ENCODE measurements around the gene DDI2. TPM values are rescaled to one million over a fixed set of nuclear protein-coding genes. Genes with fewer than 3 reads are reported as not detected.
"Not testable (repeated sequence)": the region's sequence is repeated elsewhere in the genome, so short reads cannot be mapped to it uniquely, and the experiment has no call there.

Gene DDI2
- polyA plus RNA-seq, 4 donors = 13.4 to 26.2 (median 20.6) TPM

DNA sequence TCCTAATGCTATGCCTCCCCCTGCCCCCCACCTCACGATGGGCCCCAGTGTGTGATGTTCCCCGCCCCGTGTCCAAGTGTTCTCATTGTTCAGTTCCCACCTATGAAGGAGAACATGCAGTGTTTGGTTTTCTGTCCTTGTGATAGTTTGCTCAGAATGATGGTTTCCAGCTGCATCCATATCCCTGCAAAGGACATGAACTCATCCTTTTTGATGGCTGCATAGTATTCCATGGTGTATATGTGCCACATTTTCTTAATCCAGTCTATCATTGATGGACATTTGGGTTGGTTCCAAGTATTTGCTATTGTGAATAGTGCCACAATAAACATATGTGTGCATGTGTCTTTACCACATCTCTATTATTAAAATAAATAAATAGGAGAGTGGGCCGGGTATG is 82.1 kb downstream of the DDI2 start:
- not testable (repeated sequence) for DNase-seq (ENCODE audit: low read depth in 4 of 4, low spot score in 2 of 4)

DNA sequence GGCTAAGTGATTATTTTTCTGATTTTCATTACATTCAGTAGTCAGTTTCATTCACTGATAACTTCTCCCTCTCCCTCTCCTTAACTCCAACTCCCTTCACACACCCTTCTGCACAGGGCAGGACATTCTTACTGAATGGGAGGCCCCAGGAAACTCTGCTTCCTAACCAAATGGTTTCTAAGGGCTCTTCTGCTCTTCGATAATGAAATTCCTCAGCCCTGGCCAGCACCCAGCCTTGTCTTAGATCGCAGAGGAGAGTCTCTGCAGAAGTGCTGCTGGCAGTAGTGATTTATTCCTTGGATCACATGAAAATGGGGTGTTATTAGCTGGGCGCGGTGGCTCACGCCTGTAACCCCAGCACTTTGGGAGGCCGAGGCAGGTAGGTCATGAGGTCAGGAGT is 83.2 kb downstream of the DDI2 start:
- no peak for DNase-seq (ENCODE audit: low read depth in 4 of 4, low spot score in 2 of 4)

DNA sequence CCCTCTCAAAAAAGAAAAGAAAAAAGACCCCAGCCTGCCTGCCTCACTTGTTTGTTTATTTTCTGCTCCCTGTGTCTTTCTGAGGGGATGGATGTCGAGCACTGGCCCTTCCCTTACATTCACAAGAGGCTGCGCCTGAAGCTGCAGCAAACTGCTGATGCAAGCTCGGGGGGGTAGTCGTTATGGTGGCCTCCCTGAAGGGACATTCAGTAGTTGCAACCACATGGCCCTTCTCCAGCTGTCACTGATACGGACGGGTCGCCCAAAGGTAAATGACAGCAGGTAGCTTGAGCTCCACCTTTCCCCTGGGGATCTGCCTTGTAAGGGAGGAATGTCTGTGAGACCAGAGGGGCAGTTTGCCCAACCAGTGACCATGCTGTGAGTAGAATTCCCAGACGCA is 84.5 kb downstream of the DDI2 start:
- no peak for DNase-seq (ENCODE audit: low read depth in 4 of 4, low spot score in 2 of 4)

DNA sequence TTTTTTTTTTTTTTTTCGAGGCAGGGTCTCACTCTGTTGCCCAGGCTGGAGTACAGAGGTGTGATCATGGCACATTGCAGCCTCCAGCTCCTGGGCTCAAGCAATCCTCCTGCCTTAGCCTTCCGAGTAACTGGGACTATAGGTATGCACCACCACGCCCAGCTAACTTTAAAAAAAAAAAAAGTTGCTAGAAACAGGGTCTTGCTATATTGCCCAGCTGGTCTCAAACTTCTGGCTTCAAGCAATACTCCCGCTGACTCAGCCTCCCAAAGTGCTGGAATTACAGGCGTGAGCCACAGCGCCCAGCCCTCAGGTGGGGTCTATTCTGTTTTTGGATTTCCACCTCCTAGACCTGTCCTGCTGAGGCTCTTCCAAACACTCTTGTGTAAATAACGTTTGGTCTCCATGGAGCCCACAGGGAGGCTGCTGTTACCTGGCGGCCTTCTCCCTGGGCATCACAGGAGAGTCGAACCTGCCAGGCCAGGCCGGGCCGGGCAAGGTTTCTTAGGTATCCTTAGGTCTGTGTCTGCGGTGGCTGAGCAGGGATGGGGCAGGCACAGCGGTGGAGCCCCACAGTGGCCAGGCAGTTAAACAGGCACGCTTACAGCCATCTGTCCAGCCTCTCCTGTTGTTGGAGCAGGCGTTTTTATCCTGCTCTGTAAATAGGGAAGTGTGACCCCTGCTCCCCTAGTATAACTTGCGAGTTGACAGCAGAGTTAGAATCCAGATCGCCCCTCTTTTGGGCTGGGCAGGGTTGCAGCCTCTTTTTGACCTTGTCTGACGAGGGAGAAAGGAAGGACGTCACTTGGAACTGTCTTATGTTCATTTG is 85.7 kb downstream of the DDI2 start:
- no peak for DNase-seq (ENCODE audit: low read depth in 4 of 4, low spot score in 2 of 4)

DNA sequence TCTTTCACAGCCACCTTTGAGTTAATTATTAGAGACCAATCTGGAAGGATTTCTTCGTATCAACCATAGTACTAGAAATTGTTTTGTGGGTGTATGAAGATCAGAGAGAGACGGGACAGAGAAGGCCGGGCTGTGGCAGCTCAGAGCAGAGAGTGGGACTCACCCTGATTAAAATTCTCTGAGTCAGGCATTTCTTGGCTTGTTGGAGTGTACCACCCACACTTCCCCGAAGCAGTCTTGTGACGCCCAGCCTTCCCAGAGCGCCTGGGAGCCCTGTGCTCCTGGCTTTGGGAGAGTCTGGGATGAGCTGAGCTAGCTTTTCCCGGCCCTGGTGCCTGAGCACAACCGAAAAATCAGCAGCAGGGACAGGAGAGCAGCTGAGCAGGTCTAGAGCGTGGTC is 86.3 kb downstream of the DDI2 start:
- DNase-seq (ENCODE audit: low read depth in 4 of 4, low spot score in 2 of 4) = no peak

DNA sequence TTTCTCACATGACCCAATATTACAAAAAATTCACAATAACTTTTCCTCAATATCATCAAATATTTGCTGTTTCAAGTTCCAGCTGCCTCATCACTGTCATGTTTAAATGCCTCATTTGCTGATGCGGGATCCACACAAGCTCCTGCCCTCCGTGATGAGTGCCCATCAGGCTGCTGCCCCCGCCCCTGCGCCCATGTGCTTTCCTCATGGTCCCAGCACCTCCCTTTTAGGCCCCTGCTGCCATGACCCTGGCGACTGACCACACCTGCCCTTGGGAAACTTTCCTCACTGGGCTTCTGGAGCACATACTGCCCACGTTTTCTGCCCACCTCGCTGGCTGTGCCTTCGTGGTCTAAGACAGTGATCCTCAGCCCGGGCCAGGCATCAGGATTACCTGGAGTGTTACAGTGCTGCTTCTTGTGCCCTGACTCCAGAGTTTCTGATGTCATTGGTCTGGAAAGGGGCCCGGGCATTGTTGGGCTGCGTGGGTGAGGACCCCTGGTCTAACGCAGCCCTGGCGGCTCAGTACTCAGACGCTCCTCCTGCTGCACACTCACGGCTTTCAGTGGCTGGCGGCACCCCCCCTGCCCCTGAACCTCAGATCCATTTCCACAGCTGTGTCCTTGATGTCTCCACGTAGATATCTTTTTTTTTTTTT is 87.4 kb downstream of the DDI2 start:
- DNase-seq (ENCODE audit: low read depth in 4 of 4, low spot score in 2 of 4) = no peak

DNA sequence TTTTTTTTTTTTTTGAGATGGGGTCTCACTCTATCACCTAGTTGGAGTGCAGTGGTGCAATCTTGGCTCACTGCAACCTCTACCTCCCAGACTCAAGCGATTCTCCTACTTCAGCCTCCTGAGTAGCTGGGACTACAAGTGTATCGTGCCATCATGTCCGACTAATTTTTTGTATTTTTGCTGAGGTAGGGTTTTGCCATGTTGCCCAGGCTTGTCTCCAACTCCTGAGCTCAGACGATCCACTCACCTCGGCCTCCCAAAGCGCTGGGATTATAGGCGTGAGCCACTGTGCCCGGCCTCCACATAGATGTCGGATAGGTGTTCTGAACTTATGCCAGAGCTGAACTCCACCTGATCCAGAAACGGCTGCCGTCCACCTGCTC is 87.9 kb downstream of the DDI2 start:
- no peak for DNase-seq (ENCODE audit: low read depth in 4 of 4, low spot score in 2 of 4)

DNA sequence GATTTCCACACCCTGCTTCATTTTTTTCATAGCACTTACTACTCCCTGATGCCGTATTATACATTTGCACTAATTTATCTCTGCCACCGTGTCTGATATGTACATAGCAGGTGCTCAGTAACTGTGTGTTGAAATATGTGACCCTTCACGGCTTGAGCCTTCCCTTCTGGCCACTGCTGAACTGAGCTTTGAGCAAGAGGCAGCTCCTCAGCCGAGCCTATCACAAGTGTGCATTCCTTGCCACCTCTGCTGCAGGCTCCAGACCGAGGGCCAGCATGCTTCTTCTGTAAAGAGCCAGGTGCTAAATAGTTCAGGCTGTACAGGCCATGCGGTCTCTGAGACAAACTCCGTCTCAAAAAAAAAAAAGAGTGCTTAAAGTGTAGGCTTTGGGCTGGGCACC is 89.5 kb downstream of the DDI2 start:
- DNase-seq (ENCODE audit: low read depth in 4 of 4, low spot score in 2 of 4) = no peak

DNA sequence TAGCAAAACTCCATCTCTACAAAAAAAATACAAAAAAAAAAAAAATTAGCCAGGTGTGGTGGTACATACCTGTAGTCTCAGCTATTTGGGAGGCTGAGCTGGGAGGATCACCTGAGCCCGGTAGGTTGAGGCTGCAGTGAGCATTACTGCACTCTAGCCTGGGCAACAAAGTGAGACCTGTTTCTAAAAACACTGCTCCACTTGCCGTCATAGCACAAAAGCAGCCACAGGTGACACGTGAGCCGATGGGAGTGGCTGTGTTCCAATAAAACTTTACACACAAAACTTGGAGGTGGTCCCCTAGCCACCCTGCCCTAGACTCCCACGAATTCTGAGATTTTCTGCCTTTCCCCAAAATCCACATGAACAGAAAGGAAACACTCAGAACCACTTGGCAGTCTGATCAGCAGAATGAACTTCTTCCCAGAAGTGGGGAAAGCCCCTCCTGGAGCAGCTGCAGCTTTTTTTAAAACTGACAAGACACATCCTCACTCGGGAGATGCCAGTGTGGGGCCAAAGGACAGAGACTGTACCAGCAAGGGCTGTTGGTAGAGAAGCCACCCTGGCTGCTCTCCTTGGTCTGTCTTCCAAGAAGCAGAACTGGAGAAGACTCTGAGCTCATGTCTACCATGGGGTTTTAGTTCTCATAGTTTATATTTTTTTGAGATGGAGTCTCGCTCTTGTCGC is 90.1 kb downstream of the DDI2 start:
- no peak for DNase-seq (ENCODE audit: low read depth in 4 of 4, low spot score in 2 of 4)

DNA sequence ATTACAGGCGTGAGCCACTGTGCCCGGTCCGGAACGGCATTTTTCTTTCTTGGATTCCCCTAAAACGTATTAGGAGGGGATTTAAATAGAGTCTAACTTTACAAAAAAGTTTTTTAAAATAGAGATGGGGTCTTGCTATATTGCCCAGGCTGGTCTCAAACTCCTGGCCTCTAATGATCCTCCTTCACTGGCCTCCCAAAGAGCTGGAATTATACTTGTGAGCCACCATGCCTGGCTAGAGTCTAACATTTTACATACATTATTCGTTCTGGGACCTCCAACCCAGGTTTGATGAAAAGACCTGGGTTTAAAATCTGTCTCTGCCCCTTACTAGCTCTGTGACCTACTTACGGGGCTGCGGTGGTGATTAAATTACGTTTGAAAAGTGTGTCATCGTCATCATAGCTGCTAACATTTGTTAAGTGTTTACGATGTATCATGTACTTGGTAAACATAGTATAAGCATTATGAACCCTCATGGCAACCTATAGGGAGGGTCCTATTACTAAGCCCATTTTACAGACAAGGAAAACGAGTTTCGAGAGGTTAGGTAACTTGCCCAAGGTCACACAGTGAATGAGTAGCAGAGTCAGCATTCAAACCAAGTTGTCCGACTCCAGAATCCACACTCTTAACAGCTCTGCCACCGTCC is 91.4 kb downstream of the DDI2 start:
- no peak for DNase-seq (ENCODE audit: low read depth in 4 of 4, low spot score in 2 of 4)

DNA sequence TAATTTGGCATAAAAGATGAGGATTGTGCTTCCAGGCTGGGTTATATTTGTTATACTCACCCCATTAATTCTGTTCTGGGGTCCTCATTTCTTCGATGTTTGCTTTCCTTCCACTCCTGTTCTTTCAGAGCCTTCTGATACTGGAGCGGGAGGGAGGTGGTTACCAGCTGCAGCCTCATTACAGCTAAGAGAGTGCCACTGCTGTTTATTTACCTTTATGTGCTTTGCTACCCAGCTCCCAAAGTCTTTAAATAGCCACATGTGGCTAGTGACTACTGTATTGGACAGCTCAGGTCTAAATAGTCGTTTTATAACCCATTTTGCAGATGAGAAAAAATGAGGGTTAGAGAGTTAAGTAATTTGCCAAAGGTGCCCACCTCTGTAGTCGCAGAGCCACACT is 92.0 kb downstream of the DDI2 start:
- no peak for DNase-seq (ENCODE audit: low read depth in 4 of 4, low spot score in 2 of 4)

DNA sequence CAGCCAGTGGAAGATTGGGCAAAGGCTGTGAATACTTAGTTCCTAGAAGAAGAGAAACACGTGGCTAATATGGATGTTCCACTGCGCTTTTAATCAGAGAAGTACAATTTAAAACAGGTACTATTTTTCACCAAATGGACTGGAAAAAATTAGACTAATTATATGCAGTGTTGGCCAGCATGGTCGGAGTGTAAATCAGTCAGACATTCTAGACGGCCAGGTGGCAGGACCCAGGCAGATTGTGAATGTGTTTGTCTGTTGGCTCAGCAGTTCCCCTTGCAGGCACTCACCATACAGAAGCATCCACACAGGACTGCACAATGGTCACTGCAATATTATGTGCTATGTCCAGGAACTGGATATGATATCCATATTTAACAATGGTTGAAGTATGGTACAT is 94.9 kb downstream of the DDI2 start:
- DNase-seq (ENCODE audit: low read depth in 4 of 4, low spot score in 2 of 4) = no peak

DNA sequence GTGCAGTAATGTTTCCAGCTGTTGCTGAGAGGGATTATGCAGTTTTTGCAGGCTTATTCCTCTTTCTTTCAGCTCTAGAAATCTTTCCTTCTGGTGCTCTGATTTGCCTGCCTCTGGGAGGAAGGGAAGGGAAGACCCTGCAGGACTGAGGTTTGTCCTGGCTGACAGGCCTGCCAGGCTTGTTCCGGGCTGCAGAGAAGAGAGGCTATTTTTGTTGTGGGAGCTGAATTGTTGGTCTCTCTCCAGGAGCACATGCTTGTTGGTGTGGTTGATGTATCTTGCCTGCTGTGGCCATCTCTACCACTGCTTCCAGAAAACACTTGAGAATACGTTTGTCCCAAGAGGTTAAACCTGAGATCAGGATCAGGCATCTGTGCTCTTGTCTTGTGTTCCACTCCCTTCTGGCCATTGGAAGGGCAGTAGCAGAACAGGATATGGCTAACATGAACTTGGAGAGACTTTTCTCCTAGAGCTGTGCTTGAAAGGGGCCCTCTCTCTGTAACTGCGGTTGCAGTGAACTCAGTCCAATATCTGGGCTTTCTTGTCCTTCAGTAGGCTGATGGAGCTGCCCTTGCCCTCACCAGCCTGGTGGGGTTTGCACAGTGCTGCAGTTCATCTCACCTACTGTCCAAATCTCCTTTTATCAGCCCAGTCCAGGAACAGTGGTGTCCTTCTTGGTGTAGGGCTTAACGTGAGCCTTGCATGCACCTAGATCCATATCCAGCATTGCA is 97.3 kb downstream of the DDI2 start:
- no peak for DNase-seq (ENCODE audit: low read depth in 4 of 4, low spot score in 2 of 4)

DNA sequence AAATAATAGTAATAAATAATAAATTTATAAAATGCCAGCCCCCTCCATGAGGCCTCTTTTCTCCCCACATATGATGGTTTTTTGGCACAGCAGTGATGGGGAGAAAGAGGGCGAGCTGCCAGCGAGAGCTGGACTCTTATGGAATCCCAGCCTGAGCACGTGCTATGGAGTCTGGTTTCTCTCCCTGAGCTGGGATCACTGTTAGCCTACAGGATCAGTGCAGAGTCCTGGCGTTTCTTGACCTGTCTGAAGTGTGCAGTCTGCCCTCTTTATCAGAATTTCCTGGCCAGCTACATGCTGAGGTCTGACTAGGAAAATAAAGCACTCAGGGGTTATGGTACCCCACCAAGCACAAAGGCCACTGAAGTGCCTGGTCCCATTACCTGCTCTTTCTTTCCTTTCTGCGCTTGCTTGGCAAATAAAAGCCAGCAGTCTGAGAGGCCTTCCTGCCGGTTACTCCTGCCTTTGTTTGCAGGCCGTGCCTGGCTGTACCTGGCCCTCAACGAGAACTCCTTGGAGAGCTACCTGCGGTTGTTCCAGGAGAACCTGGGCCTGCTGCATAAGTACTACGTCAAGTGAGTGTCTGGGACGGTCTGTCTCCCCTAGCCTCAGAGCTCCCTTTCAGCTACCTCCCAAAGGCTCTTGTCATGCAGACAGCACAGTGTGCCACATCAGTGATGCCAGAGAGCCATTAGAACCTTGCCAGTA is 100.3 kb downstream of the DDI2 start:
- no peak for DNase-seq (ENCODE audit: low read depth in 4 of 4, low spot score in 2 of 4)

DNA sequence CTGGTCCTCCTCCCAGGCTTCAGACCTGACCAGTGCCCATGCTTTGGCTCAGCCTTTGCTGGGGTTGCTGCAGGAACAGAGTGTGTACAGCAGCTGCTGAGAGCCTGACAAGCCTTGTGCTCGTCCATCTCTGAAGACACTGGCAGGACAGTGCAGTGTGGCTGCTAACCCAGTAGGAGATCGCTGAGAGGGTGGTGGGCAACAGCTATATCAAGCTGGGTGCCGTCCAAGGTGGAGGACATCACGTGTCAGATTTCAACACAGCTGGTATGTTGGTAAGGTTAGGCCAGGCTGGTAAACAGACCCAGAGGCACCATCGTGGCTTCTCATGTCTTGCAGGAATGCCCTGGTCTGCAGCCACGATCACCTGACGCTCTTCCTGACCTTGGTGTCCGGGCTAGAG is 100.9 kb downstream of the DDI2 start:
- DNase-seq (ENCODE audit: low read depth in 4 of 4, low spot score in 2 of 4) = no peak

Other genes with a start within 250 kb of the DDI2 start
- gene EFHD2, start 207.6 kb upstream of the DDI2 start, polyA plus RNA-seq (ENCODE audit: insufficient read length in 4 of 4) = 10 to 100 TPM; 10.3 to 18.8 (median 15.6) TPM
- gene CTRC, start 179.0 kb upstream of the DDI2 start, polyA plus RNA-seq (ENCODE audit: insufficient read length in 4 of 4) = under 1 TPM in 2 of 4 donors, not detected in 2; 0.20 to 0.28 TPM
- gene CELA2A, start 160.7 kb upstream of the DDI2 start, polyA plus RNA-seq (ENCODE audit: insufficient read length in 4 of 4) = under 1 TPM in 2 of 4 donors, not detected in 2; 0.35 to 0.68 TPM
- 1 to 10 TPM in 1 of 4 donors, under 1 TPM in 2, not detected in 1; 0.28 to 1.4 (median 0.41) TPM for gene CELA2B, start 141.4 kb upstream of the DDI2 start, polyA plus RNA-seq (ENCODE audit: insufficient read length in 4 of 4)
- gene CASP9, start 93.2 kb upstream of the DDI2 start, polyA plus RNA-seq (ENCODE audit: insufficient read length in 4 of 4) = 10 to 100 TPM; 24.6 to 39.1 (median 30.2) TPM
- gene DNAJC16, start 90.6 kb upstream of the DDI2 start, polyA plus RNA-seq (ENCODE audit: insufficient read length in 4 of 4) = 10 to 100 TPM; 20.9 to 39.0 (median 31.3) TPM
- gene AGMAT, start 32.4 kb upstream of the DDI2 start, polyA plus RNA-seq (ENCODE audit: insufficient read length in 4 of 4) = 10 to 100 TPM; 21.0 to 35.8 (median 34.3) TPM
- gene PLEKHM2, start 66.9 kb downstream of the DDI2 start, polyA plus RNA-seq (ENCODE audit: insufficient read length in 4 of 4) = 10 to 100 TPM; 42.3 to 54.1 (median 49.1) TPM
- gene SLC25A34, start 118.8 kb downstream of the DDI2 start, polyA plus RNA-seq (ENCODE audit: insufficient read length in 4 of 4) = 1 to 10 TPM; 1.3 to 5.7 (median 2.9) TPM
- gene TMEM82, start 125.0 kb downstream of the DDI2 start, polyA plus RNA-seq (ENCODE audit: insufficient read length in 4 of 4) = 1 to 10 TPM; 3.1 to 4.9 (median 4.4) TPM
- gene FBLIM1, start 141.3 kb downstream of the DDI2 start, polyA plus RNA-seq (ENCODE audit: insufficient read length in 4 of 4) = 10 to 100 TPM; 46.1 to 67.0 (median 56.0) TPM
- gene UQCRHL, start 190.2 kb downstream of the DDI2 start, polyA plus RNA-seq (ENCODE audit: insufficient read length in 4 of 4) = 1 to 10 TPM; 1.4 to 3.8 (median 1.7) TPM
- gene SPEN, start 230.2 kb downstream of the DDI2 start, polyA plus RNA-seq (ENCODE audit: insufficient read length in 4 of 4) = 10 to 100 TPM; 46.9 to 70.6 (median 58.3) TPM